HG03575 (cell line): ENCODE results near the gene TCFL5.

ENCODE experiments used
- ATAC-seq: cut with Tn5 transposase; IDR thresholded peaks from one replicate; pipeline ENCODE4 v1.9.1; 2021; ENCODE audit not compliant: unreplicated experiment, insufficient number of reproducible peaks, low FRiP score; ENCODE audit errors: extremely low read depth

Gene TCFL5

GRCh38 chr20:62898093-62898964 lies 36.7 kb upstream of the TCFL5 start:
- ATAC-seq = no peak

- no peak for ATAC-seq
Observed at GRCh38 chr20:62897666-62898065, 36.0 kb upstream of the TCFL5 start.

GRCh38 chr20:62896526-62896925 lies 34.9 kb upstream of the TCFL5 start:
- ATAC-seq = no peak

GRCh38 chr20:62895539-62895938 lies 33.9 kb upstream of the TCFL5 start:
- no peak for ATAC-seq

GRCh38 chr20:62894261-62894660 lies 32.6 kb upstream of the TCFL5 start:
- ATAC-seq = no peak

GRCh38 chr20:62893700-62894099 lies 32.1 kb upstream of the TCFL5 start:
- ATAC-seq = no peak

- no peak for ATAC-seq
Observed at GRCh38 chr20:62892348-62893304, 31.0 kb upstream of the TCFL5 start.

- no peak for ATAC-seq
Observed at GRCh38 chr20:62891111-62891510, 29.5 kb upstream of the TCFL5 start.

- no peak for ATAC-seq
Observed at GRCh38 chr20:62890444-62890843, 28.8 kb upstream of the TCFL5 start.

GRCh38 chr20:62889871-62890270 lies 28.2 kb upstream of the TCFL5 start:
- no peak for ATAC-seq

GRCh38 chr20:62889411-62889810 lies 27.8 kb upstream of the TCFL5 start:
- ATAC-seq = no peak

- ATAC-seq = no peak
Observed at GRCh38 chr20:62888910-62889309, 27.3 kb upstream of the TCFL5 start.

- no peak for ATAC-seq
Observed at GRCh38 chr20:62888406-62888805, 26.8 kb upstream of the TCFL5 start.

- ATAC-seq = no peak
Observed at GRCh38 chr20:62887860-62888239, 26.2 kb upstream of the TCFL5 start.

- no peak for ATAC-seq
Observed at GRCh38 chr20:62887152-62887859, 25.7 kb upstream of the TCFL5 start.

- ATAC-seq = no peak
Observed at GRCh38 chr20:62886709-62887058, 25.1 kb upstream of the TCFL5 start.

GRCh38 chr20:62885896-62886708 lies 24.5 kb upstream of the TCFL5 start:
- no peak for ATAC-seq

- ATAC-seq = no peak
Observed at GRCh38 chr20:62885046-62885895, 23.6 kb upstream of the TCFL5 start.
